GM19372 (cell line): ENCODE data around the gene SLC2A8.

ENCODE experiments used
- ATAC-seq: cut with Tn5 transposase; IDR thresholded peaks from one replicate; pipeline ENCODE4 v1.9.1; 2021; ENCODE audit warnings: mild to moderate bottlenecking, low read depth, moderate library complexity; ENCODE audit not compliant: unreplicated experiment

SLC2A8 gene

DNA sequence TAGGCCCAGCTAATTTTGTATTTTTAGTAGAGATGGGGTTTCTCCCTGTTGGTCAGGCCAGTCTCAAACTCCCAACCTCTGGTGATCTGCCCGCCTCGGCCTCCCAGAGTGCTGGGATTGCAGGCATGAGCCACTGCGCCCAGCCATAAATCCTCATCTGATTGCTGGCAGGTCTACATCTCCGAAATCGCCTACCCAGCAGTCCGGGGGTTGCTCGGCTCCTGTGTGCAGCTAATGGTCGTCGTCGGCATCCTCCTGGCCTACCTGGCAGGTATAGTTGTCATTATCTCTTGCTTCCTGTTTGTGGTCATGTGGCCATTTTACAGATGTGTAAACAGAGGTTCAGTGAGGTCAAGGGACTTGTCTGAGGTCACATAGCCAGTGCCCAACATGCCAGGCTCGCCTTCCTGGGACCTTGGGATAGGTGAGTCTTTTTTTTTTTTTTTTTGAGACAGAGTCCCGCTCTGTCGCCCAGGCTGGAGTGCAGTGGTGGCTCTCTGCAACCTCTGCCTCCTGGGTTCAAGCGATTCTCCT lies 2.8 kb downstream of the SLC2A8 start:
- no peak for ATAC-seq

DNA sequence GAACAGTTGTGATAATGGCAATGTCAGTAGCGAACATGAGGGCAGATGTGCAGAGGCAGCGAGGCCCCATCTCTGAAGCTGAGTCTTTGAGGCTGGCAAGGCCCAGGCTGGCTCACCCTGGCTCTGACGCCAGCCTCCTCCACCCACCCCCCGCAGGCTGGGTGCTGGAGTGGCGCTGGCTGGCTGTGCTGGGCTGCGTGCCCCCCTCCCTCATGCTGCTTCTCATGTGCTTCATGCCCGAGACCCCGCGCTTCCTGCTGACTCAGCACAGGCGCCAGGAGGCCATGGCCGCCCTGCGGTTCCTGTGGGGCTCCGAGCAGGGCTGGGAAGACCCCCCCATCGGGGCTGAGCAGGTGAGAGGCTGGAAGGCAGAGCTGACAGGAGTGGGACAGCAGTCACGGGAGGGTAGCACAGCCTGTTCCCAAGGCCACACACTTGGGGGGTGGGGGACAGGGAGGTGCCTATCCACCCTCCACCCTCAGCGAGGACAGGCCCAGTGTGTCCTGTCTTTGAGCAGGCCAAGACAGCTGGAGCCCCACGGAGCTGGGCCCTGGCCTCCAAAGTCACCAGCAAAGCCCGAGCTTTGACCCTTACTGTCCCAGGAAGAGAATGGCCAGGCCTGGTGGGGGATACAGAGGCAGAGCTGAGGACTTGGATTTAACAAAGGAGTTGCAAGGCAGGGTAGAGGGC lies 5.6 kb downstream of the SLC2A8 start:
- ATAC-seq, result no peak

DNA sequence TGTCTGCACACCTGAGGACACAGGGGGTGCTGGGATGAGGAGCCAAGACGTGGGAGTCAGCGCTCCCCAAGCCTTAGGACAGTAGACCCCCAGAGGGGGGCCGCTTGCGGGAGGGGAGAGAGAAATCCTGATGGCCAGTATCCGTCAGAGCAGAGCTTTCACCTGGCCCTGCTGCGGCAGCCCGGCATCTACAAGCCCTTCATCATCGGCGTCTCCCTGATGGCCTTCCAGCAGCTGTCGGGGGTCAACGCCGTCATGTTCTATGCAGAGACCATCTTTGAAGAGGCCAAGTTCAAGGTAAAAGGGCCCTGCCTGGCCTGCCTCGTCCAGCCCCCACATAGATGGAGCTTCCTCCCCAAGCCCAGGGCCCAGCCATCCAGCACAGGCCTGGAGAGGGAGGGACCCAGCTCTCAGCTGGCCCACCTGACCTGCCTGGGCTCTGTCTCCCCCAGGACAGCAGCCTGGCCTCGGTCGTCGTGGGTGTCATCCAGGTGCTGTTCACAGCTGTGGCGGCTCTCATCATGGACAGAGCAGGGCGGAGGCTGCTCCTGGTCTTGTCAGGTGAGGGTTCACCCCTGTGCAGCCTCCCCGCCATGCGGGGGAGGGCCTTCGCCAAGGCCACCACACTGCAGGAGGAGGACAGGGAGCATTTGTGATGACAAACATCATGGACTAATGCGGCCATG lies 6.7 kb downstream of the SLC2A8 start:
- no peak for ATAC-seq

DNA sequence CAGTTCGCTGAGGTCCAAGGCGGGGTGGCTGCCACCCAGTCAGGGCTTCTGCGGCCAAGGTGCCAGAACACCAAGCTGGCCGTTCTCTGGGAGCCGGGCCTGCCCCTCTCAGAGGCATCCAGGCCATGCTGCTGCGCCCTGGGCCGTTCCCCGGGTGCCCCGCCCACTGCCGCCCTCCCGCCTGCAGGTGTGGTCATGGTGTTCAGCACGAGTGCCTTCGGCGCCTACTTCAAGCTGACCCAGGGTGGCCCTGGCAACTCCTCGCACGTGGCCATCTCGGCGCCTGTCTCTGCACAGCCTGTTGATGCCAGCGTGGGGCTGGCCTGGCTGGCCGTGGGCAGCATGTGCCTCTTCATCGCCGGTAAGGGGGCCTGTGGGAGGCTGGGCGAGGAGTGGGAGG lies 7.7 kb downstream of the SLC2A8 start:
- ATAC-seq, result no peak

DNA sequence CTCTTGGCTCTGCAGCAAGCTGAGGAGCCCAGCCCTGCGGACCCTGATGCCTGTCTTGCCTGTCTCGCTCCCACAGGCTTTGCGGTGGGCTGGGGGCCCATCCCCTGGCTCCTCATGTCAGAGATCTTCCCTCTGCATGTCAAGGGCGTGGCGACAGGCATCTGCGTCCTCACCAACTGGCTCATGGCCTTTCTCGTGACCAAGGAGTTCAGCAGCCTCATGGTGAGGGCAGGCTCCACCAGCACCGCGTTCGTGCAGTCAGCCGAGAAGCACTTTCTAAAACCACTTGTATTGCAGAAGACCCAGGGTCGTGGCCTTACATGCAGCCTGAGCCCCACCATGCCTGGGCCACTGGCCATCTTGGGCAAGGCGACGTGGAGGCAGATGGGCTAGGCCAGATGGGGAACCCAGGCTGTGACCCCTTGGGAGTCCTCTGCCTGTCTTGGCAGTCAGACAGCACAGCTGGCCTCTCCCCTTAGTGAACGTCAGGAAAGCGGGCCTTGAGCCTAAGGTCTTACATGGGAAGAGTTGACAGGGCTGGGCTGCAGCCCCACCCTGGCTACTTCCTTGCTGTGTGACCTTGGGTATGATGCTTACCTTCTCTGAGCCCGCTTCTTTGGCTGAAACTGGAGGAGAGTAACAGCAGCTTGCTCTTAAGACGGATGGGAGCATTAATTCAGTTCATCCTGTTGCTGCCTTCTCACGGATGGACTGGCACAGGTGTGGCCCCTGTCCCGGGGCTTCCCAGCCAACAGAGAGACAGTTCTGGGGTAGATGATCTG lies 8.6 kb downstream of the SLC2A8 start:
- no peak for ATAC-seq

GRCh38 chr9:127406799-127407491 lies 10.0 kb downstream of the SLC2A8 start:
- ATAC-seq, result no peak

DNA sequence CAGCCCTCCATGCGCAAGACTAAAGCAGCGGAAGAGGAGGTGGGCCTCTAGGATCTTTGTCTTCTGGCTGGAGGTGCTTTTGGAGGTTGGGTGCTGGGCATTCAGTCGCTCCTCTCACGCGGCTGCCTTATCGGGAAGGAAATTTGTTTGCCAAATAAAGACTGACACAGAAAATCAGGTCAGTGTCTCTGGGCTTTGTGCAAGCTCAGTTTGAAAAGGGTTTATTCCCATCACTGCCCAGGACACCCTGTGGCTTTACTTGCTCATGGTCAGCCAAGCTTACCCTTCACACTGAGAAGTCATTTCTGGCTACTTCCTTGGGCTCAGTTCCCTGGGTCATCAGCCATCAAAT lies 10.5 kb downstream of the SLC2A8 start:
- ATAC-seq, result no peak

- ATAC-seq, result no peak
These were observed 14.2 kb downstream of the SLC2A8 start for GRCh38 chr9:127411122-127411521.

DNA sequence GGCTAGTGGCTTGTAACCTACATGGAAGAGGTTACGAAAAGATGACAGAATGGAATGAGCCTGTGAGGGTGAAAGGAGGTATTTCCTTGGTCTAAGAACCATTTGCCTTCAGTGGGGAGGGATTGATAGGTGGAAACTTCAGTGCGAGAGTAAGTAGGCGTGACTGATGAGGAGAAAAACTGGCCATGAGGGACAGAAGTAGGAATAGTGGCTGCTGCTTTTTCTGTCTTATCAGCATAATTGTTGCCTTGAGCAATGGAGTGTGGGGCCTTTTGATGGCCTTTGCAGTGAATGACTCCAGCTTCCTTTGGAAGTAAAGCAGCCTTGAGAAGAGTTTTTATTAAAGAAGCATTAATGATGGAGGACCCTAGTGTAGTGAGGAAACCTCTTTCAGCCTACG lies 18.2 kb downstream of the SLC2A8 start:
- ATAC-seq, result no peak

- no peak for ATAC-seq
These were observed 18.7 kb downstream of the SLC2A8 start for GRCh38 chr9:127415657-127416056.

GRCh38 chr9:127417131-127418036 lies 20.4 kb downstream of the SLC2A8 start:
- ATAC-seq, result no peak

DNA sequence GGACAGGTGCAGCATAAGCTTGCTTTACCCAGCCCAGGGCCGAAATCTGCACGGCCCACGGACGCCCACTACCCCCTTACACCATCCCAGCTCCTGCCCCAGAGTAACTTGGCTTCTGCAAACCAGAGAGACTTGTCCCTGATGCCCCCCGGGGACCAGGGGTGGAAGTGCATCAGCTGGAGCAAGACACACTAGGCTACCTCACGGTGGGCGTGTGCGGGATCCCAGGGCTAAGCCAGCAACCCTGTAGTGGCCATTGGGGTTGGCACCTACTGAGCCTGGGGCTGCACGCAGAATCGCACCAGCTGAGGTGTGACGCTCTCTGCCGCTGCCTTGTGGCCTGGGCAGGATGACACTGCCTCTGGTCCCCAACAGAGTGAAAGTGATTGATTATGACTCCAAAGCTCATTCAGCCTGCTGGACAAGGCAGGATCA lies 21.1 kb downstream of the SLC2A8 start:
- ATAC-seq, result no peak

- no peak for ATAC-seq
These were observed 22.4 kb downstream of the SLC2A8 start for GRCh38 chr9:127419348-127419747.

- ATAC-seq, result no peak
These were observed 24.1 kb downstream of the SLC2A8 start for GRCh38 chr9:127421057-127421456.

DNA sequence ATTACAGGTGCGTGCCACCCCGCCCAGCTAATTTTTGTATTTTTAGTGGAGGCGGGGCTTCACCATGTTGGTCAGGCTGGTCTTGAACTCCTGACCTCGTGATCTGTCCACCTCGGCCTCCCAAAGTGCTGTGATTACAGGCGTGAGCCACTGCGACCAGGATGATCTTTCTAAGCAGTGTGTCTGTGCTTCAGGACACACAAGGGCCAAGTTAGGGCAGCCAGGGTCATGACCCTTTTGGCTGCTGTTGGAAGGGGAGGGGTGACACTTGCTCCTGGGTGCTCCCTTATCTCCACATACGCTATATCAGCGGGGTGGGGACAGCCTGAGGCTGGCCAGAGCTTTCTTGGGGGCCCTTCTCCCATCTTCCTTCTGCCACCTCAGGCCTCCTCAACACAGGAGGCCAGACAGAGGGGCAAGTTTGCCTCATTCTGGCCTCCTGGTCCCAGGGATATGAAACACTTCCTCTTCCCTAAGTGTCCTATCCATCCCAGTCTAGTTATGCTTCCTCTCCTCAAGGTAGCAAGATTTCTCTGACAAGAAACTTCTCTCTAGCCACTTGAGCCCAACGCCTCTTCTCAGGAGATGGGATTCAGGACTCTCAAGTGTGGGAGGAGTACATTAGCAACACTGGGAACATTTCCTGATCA lies 25.3 kb downstream of the SLC2A8 start:
- no peak for ATAC-seq

DNA sequence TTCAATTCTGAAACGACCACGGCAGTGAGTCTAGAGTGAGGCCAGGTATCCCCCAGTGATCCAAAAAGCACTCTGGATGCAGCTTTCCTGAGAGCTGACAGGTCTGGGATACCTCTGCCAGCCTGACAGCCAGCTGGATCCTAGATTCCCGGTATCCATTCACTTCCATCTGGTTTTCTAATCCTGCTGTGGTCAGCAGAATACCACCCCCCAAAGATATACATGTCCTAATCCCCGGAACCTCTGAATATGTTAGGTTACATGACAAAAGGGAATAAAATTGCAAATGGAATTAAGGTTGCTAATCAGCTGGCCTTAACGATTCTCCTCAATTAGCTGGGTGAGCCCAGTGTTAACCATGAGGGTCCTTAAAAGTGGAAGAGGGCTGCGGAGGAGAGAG lies 25.8 kb downstream of the SLC2A8 start:
- no peak for ATAC-seq

GRCh38 chr9:127423476-127423933 lies 26.5 kb downstream of the SLC2A8 start:
- no peak for ATAC-seq

DNA sequence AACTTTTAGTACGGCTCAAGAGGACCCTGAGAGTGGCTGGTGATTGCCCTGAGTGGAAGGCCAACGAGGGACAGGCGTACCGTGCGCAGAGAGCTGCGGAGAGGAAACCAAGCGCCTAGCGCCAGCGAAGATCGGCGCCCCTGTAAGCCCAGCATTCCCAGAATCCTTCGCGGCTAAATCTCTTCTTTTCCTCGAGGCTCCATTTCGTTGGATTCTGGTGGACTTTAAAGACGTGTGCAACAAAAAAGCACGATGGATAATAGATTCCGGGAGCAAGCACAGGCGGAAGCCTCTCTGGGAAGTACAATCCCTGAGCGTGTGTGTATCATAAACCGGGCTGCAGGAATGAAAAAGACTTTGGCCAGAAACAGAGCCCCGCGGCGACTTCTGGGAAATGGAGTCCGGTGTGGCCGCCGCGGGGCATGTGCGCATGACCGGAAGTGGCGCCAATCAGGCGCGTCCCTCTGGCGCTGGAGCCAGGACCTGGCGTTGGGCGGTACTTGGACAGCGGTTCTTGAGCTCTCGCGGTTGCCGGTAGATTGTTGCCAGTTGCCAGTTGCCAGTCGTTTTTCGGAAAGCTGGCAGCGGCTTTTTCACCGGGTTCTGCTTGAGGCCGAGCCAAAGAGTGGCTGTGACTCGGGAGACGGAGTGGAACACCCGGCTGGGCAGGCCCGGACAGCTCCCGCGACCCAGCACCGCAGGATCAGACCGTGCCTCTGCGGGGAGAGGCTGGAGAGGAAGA lies 27.1 kb downstream of the SLC2A8 start, which contains the start of gene ZNF79:
ZNF79 (plus strand) TSS at position 449 of the 742 bp plus-strand sequence. CDS start 406 bp downstream, outside the sequence.
- peak; percentile 86 for ATAC-seq
